HUES64 (cell line): Measurements from ENCODE around the gene TRIM52. TPM values are rescaled to one million over a fixed set of nuclear protein-coding genes. Genes with fewer than 3 reads are reported as not detected.
A peak's percentile ranks its signal among the peaks of the same experiment; 100 is the strongest.
"Not testable (repeated sequence)": the region's sequence is repeated elsewhere in the genome, so short reads cannot be mapped to it uniquely, and the experiment has no call there.

Source experiments
- H3K27ac ChIP-seq: 2 replicates; pipeline ENCODE4 v1.7.0; 2013; ENCODE audit warnings: low read depth, low read length, inconsistent platforms
- H3K27me3 ChIP-seq: 2 replicates; pipeline ENCODE4 v1.6.1; 2013; ENCODE audit warnings: mild to moderate bottlenecking, low read length; ENCODE audit not compliant: insufficient read depth
- H3K36me3 ChIP-seq: 2 replicates; pipeline ENCODE4 v1.6.1; 2013; ENCODE audit warnings: mild to moderate bottlenecking, low read length; ENCODE audit not compliant: insufficient read depth
- H3K4me1 ChIP-seq: 2 replicates; pipeline ENCODE4 v1.6.1; 2013; ENCODE audit warnings: mild to moderate bottlenecking, low read length, moderate library complexity; ENCODE audit not compliant: insufficient read depth
- H3K4me3 ChIP-seq: 2 replicates; pipeline ENCODE4 v1.5.1; 2013; ENCODE audit warnings: mild to moderate bottlenecking, low read length, moderate library complexity
- H3K9ac ChIP-seq: 2 replicates; pipeline ENCODE4 v1.6.1; 2013; ENCODE audit warnings: mild to moderate bottlenecking, low read depth, low read length
- H3K9me3 ChIP-seq: 2 replicates; pipeline ENCODE4 v1.6.1; 2013; ENCODE audit warnings: low read depth, low read length; ENCODE audit not compliant: insufficient read depth
- WGBS: fragments of 150-250, 120-280 bp; methylation state at CpG from one replicate; pipeline ENCODE4 v1.1.7; 2013; ENCODE audit warnings: missing lambda C conversion rate; 5-methylcytosine and 5-hydroxymethylcytosine counted together
- polyA plus RNA-seq, 2 experiments: library from polyadenylated mRNA; stranded (reverse); fragments of 50-300 nt; gene quantifications; one replicate each; pipeline ENCODE4 v1.2.3, GENCODE V29; 2013

TRIM52 gene
- polyA plus RNA-seq (2013, experiment 1 of 2), result 2.7 TPM
- 3.6 TPM for polyA plus RNA-seq (2013, experiment 2 of 2)

- Histone ChIP-seq H3K9me3 (no peaks in the 10 kb centered on the region), H3K27ac (peak within 1 kb of the TSS; percentile 92), H3K36me3 (peaks cover 22% of the 10 kb centered on the region), H3K4me1 (peaks cover 10% of the 10 kb centered on the region), H3K4me3 (peak within 1 kb of the TSS; percentile 97), H3K27me3 (no peaks in the 10 kb centered on the region), H3K9ac (peak within 1 kb of the TSS; percentile 86)
- WGBS, result under 1% methylated on average over 43 of the region's 43 CpGs
These were observed at the start of gene TRIM52 for GRCh38 chr5:181260720-181261319. Gene TRIM52, minus strand, starts transcription at chr5:181261143. Its CDS starts 330 bp downstream, at chr5:181260813.

GRCh38 chr5:181287331-181287730, 26.4 kb upstream of the TRIM52 start:
- H3K4me3 ChIP-seq, H3K4me1 ChIP-seq, H3K27me3 ChIP-seq, H3K27ac ChIP-seq, H3K9ac ChIP-seq, H3K9me3 ChIP-seq: not testable (repeated sequence)
- 86% methylated on average over 1 of the region's 1 CpG for WGBS
- peaks cover 43% of the 10 kb centered on the region for H3K36me3 ChIP-seq

GRCh38 chr5:181285962-181286705, 25.2 kb upstream of the TRIM52 start:
- not testable (repeated sequence) for H3K4me3 ChIP-seq, H3K4me1 ChIP-seq, H3K27me3 ChIP-seq, H3K27ac ChIP-seq, H3K9me3 ChIP-seq, H3K9ac ChIP-seq
- 94% methylated on average over 10 of the region's 10 CpGs for WGBS
- peaks cover 43% of the 10 kb centered on the region for H3K36me3 ChIP-seq

GRCh38 chr5:181283841-181284755, 23.2 kb upstream of the TRIM52 start:
- WGBS, result 75% methylated on average over 4 of the region's 6 CpGs
- not testable (repeated sequence) for H3K9ac ChIP-seq, H3K4me3 ChIP-seq, H3K27ac ChIP-seq, H3K9me3 ChIP-seq, H3K27me3 ChIP-seq, H3K4me1 ChIP-seq
- peaks cover 43% of the 10 kb centered on the region for H3K36me3 ChIP-seq

- no peak overlapping the region for H3K9ac ChIP-seq
- no peaks in the 10 kb centered on the region for H3K9me3 ChIP-seq
- H3K27ac ChIP-seq, result no peak overlapping the region
- no peaks in the 10 kb centered on the region for H3K4me1 ChIP-seq
- H3K36me3 ChIP-seq, result peaks cover 43% of the 10 kb centered on the region
- H3K4me3 ChIP-seq, result no peak overlapping the region
- WGBS, result 91% methylated on average over 13 of the region's 13 CpGs
- no peaks in the 10 kb centered on the region for H3K27me3 ChIP-seq
These were observed 22.4 kb upstream of the TRIM52 start for GRCh38 chr5:181283347-181283746.

- H3K9ac ChIP-seq, result no peak overlapping the region
- no peak overlapping the region for H3K4me3 ChIP-seq
- H3K36me3 ChIP-seq, result peaks cover 39% of the 10 kb centered on the region
- H3K9me3 ChIP-seq, result no peaks in the 10 kb centered on the region
- H3K27me3 ChIP-seq, result no peaks in the 10 kb centered on the region
- no peaks in the 10 kb centered on the region for H3K4me1 ChIP-seq
- no peak overlapping the region for H3K27ac ChIP-seq
- WGBS, result 93% methylated on average over 7 of the region's 7 CpGs
These were observed 21.9 kb upstream of the TRIM52 start for GRCh38 chr5:181282874-181283273.

DNA sequence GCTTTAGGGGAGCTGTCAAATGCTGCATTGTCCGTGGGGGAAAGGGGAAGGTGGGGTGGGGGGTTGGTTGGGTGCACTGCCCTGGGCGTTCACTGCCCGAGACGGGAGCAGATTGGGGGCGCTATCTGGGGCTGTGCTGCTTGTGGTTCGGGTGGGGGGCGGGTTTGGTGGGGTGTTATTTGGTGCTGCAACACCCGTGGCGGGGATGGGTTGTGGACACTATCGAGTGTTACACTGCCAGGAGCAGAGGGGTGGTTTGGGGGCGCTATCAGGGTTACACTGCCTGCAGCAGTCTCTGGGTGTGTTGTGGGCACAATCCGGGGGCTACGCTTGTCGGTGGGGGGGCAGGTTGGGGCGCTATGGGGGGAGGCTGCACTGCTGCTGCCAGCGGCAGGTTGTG, 21.5 kb upstream of the TRIM52 start:
- not testable (repeated sequence) for H3K4me1 ChIP-seq, H3K9me3 ChIP-seq, H3K27ac ChIP-seq, H3K27me3 ChIP-seq, H3K9ac ChIP-seq
- Histone ChIP-seq H3K36me3 (peaks cover 34% of the 10 kb centered on the region), H3K4me3 (peak overlapping the region; percentile 98)
- WGBS, result 80% methylated on average over 15 of the region's 16 CpGs

DNA sequence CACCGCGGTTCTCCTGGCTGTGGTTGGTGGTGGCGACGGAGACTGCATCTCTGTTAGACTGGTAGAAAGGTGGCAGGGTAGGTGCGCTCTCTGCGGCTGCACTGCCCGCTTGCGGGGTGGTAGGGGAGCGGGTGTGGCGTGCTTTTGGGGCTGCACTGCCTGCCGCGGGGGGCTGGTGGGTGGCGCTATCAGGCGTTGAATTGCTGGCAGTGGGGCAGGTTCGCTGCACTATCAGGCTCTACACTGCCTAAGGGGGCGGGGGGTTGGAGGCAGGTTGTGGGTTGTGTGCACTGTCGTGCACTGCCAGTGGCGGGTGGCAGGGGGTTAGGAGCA, 21.0 kb upstream of the TRIM52 start:
- Histone ChIP-seq H3K4me1 (no peaks in the 10 kb centered on the region), H3K27me3 (no peaks in the 10 kb centered on the region), H3K4me3 (peak overlapping the region; percentile 98), H3K9me3 (no peaks in the 10 kb centered on the region), H3K36me3 (peaks cover 29% of the 10 kb centered on the region), H3K9ac (peak overlapping the region; percentile 35; the same call in 1 of the 2 replicates), H3K27ac (no peak overlapping the region)
- 5% methylated on average over 18 of the region's 18 CpGs for WGBS

DNA sequence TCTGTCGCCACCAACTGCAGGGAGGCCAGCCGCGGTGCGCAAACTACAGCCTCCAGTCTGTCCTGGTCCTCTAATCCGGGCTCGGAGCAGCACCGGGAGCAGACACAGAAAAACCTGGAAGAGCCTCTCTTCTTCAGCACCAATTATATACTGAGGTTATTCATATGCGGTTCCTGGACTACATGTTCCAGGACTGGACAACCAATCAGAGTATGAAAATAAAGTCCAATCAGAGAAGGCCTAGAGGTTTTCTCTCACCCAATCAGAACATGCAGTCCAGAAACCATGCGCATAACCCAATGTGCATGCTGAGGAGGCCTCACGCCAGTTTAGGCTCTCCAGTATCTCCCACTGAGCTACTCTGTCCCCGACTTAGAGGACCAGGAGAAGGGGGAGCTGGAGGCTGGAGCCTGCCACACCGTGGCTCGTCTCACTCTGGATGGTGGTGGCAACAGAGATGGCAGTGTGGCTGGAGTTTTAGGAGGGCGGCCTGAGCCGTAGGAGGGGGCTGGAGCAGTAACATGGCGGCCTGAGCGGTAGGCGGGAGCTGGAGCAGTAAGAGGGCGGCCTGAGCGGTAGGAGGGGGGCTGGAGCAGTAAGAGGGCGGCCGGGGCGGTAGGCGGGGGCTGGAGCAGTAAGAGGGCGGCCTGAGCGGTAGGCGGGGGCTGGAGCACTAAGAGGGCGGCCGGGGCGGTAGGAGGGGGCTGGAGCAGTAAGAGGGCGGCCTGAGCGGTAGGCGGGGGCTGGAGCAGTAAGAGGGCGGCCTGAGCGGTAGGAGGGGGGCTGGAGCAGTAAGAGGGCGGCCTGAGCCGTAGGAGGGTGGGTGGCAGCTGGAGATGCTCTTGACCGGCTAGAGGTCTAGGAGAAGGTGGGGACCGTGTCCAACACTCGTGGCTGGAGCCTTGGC, 20.4 kb upstream of the TRIM52 start:
- WGBS, result 2% methylated on average over 40 of the region's 40 CpGs
- Histone ChIP-seq H3K27me3 (no peaks in the 10 kb centered on the region), H3K4me1 (no peaks in the 10 kb centered on the region), H3K4me3 (peak overlapping the region; percentile 98), H3K36me3 (peaks cover 23% of the 10 kb centered on the region; the same call in 1 of the 2 replicates), H3K9me3 (no peaks in the 10 kb centered on the region), H3K9ac (peak overlapping the region; percentile 91), H3K27ac (peak overlapping the region; percentile 94)

GRCh38 chr5:181280251-181280762, 19.4 kb upstream of the TRIM52 start:
- Histone ChIP-seq H3K27me3 (no peaks in the 10 kb centered on the region), H3K4me3 (peak overlapping the region; percentile 98), H3K9me3 (no peaks in the 10 kb centered on the region), H3K27ac (no peak overlapping the region), H3K4me1 (no peaks in the 10 kb centered on the region), H3K36me3 (peaks cover 17% of the 10 kb centered on the region; the same call in 1 of the 2 replicates), H3K9ac (peak overlapping the region; percentile 58; the same call in 1 of the 2 replicates)
- 4% methylated on average over 7 of the region's 7 CpGs for WGBS
